Parathyroid adenoma (tissue), 2 donors: Measurements from ENCODE around the gene WDPCP.

ENCODE experiments used
- H2AFZ ChIP-seq: fragments of 300-600 bp; sonication (generic); one replicate; pipeline ENCODE4 v1.7.0; 2017; ENCODE audit warnings: antibody characterized with exemption, mild to moderate bottlenecking
- H3K27ac ChIP-seq: fragments of 300-600 bp; sonication (generic); one replicate; pipeline ENCODE4 v1.7.0; 2017
- H3K27me3 ChIP-seq: fragments of 300-600 bp; sonication (generic); one replicate; pipeline ENCODE4 v1.7.0; 2017; ENCODE audit warnings: low read length; ENCODE audit not compliant: control insufficient read depth, insufficient read depth
- H3K36me3 ChIP-seq: fragments of 300-600 bp; sonication (generic); one replicate; pipeline ENCODE4 v1.7.0; 2017; ENCODE audit warnings: low read length; ENCODE audit not compliant: control insufficient read depth, insufficient read depth
- H3K4me1 ChIP-seq: fragments of 300-600 bp; sonication (generic); one replicate; pipeline ENCODE4 v1.7.0; 2017; ENCODE audit warnings: control low read depth
- H3K4me2 ChIP-seq: fragments of 300-600 bp; sonication (generic); one replicate; pipeline ENCODE4 v1.7.0; 2017; ENCODE audit warnings: low read length
- H3K4me3 ChIP-seq: fragments of 300-600 bp; sonication (generic); one replicate; pipeline ENCODE4 v1.7.0; 2017; ENCODE audit warnings: low read depth, low read length
- H3K79me2 ChIP-seq: fragments of 300-600 bp; sonication (generic); one replicate; pipeline ENCODE4 v1.7.0; 2017; ENCODE audit warnings: control low read depth
- H3K9ac ChIP-seq: fragments of 300-600 bp; sonication (generic); one replicate; pipeline ENCODE4 v1.7.0; 2017; ENCODE audit warnings: mild to moderate bottlenecking
- H3K9me3 ChIP-seq: fragments of 300-600 bp; sonication (generic); one replicate; pipeline ENCODE4 v1.7.0; 2017; ENCODE audit warnings: low read length; ENCODE audit not compliant: control insufficient read depth
- TF ChIP-seq, protein P1 (sequence below): fragments of 300-600 bp; sonication (generic); IDR thresholded peaks from one replicate; pipeline ENCODE4 v1.7.0; 2017; ENCODE audit warnings: antibody characterized with exemption, mild to moderate bottlenecking
- donor health status: primary hyperparathyroidism.

WDPCP gene

DNA sequence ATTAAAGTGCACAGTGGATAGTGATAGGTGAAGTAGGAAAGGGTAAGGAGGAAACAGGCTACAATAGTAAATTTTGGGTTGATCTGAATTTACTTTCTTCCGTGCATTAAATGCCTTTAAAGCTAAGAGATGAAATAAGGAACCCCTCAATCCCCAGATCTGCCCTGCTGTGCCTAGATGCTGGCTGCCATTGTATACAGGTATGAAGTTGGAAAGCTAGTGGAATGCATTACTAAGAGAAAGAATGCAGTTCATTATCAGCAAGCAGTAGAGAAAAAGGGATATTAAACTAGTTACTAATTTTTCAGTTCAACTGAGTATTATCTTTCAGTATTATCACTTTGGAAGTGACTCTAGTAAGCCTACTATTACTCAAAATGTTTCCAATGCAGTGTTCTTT lies 93.3 kb downstream of the WDPCP start:
- no peak overlapping the region for H3K4me3 ChIP-seq
- no peak overlapping the region for H3K27ac ChIP-seq
- no peaks in the 10 kb centered on the region for H3K79me2 ChIP-seq
- H3K4me2 ChIP-seq = no peak overlapping the region
- H3K9ac ChIP-seq = no peak overlapping the region
- TF ChIP-seq, protein P1, sequence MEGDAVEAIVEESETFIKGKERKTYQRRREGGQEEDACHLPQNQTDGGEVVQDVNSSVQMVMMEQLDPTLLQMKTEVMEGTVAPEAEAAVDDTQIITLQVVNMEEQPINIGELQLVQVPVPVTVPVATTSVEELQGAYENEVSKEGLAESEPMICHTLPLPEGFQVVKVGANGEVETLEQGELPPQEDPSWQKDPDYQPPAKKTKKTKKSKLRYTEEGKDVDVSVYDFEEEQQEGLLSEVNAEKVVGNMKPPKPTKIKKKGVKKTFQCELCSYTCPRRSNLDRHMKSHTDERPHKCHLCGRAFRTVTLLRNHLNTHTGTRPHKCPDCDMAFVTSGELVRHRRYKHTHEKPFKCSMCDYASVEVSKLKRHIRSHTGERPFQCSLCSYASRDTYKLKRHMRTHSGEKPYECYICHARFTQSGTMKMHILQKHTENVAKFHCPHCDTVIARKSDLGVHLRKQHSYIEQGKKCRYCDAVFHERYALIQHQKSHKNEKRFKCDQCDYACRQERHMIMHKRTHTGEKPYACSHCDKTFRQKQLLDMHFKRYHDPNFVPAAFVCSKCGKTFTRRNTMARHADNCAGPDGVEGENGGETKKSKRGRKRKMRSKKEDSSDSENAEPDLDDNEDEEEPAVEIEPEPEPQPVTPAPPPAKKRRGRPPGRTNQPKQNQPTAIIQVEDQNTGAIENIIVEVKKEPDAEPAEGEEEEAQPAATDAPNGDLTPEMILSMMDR = no peak
- H3K4me1 ChIP-seq = no peaks in the 10 kb centered on the region
- no peaks in the 10 kb centered on the region for H3K27me3 ChIP-seq
- no peaks in the 10 kb centered on the region for H3K36me3 ChIP-seq
- H3K9me3 ChIP-seq = no peaks in the 10 kb centered on the region
- H2AFZ ChIP-seq = no peak overlapping the region

- Histone ChIP-seq H3K27me3 (no peaks in the 10 kb centered on the region), H3K36me3 (no peaks in the 10 kb centered on the region), H3K4me1 (no peaks in the 10 kb centered on the region), H3K79me2 (no peaks in the 10 kb centered on the region), H2AFZ (no peak overlapping the region), H3K9ac (no peak overlapping the region), H3K9me3 (no peaks in the 10 kb centered on the region), H3K27ac (no peak overlapping the region), H3K4me3 (no peak overlapping the region), H3K4me2 (no peak overlapping the region)
- TF ChIP-seq, protein P1 = no peak
Measured at GRCh38 chr2:63494100-63494499, 94.2 kb downstream of the WDPCP start.

DNA sequence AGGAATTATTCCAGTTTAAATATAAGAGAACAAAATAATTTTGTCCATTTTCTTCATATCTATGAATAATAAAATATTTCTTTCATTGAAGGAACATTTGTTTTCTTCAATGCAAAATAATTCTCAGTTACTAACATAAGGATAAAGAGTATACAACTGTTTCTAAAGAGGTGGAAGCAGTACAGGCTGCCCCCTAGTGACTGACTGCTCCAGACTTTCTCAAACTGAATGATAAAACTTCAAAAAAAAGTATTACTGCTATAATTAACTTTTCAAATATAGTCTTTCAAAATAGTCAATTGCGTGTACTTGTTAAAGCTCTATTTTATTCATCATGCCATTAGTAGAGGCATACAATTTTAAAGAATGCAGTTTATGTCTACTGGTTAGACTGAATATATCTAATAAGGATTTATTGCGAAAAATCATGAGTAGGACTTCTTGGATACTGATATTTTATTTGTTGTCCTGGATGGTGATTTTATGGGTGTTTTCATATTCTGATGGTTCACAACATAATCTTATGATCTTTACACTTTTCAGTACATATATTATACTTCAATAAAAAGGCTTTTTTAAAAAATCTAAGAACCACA lies 100.1 kb downstream of the WDPCP start:
- no peaks in the 10 kb centered on the region for H3K4me1 ChIP-seq
- TF ChIP-seq, protein P1 = peak; percentile 42

GRCh38 chr2:63486861-63487290 lies 101.4 kb downstream of the WDPCP start:
- Histone ChIP-seq H2AFZ (no peak overlapping the region), H3K4me1 (no peaks in the 10 kb centered on the region), H3K4me2 (no peak overlapping the region), H3K27ac (no peak overlapping the region), H3K79me2 (no peaks in the 10 kb centered on the region), H3K9me3 (no peaks in the 10 kb centered on the region), H3K27me3 (no peaks in the 10 kb centered on the region), H3K9ac (no peak overlapping the region), H3K36me3 (no peaks in the 10 kb centered on the region), H3K4me3 (no peak overlapping the region)
- TF ChIP-seq, protein P1 = no peak

More for the DNA sequence above, 100.1 kb downstream of the WDPCP start:
- Histone ChIP-seq H3K9me3 (no peaks in the 10 kb centered on the region), H3K27ac (no peak overlapping the region), H3K9ac (no peak overlapping the region), H3K79me2 (no peaks in the 10 kb centered on the region), H3K4me3 (no peak overlapping the region), H3K4me2 (no peak overlapping the region), H3K27me3 (no peaks in the 10 kb centered on the region), H2AFZ (no peak overlapping the region), H3K36me3 (no peaks in the 10 kb centered on the region)

DNA sequence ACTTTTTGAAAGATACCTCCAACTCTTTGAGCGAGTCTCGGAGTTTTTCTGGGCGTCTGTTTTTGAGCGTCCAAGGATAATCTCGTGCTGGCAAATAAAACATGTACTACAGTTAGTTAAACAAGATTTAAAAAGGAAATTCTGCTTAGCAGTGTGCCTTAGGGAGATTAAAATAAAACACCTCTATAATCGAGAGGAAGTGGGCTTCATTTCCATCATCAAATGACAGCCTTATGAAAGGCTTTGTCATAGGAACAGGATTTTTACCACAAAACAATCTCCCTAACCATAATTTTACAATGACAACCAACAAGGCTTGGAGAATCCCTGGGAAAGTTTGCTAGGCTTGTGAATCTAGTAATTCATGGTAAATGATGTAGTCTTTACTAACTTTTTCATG lies 103.4 kb downstream of the WDPCP start:
- TF ChIP-seq, protein P1 = no peak
- Histone ChIP-seq H3K9ac (no peak overlapping the region), H3K36me3 (no peaks in the 10 kb centered on the region), H3K79me2 (no peaks in the 10 kb centered on the region), H3K4me2 (no peak overlapping the region), H3K27me3 (no peaks in the 10 kb centered on the region), H3K4me3 (no peak overlapping the region), H2AFZ (no peak overlapping the region), H3K9me3 (no peaks in the 10 kb centered on the region), H3K4me1 (no peaks in the 10 kb centered on the region), H3K27ac (no peak overlapping the region)
